Kidney epithelial cell (primary cell): Measurements from ENCODE around the gene NUP210. TPM values are rescaled to one million over a fixed set of nuclear protein-coding genes. Genes with fewer than 3 reads are reported as not detected.

ENCODE experiments used
- DNase-seq: peaks from one replicate; pipeline ENCODE4 v3.0.0-alpha.2; 2010; ENCODE audit warnings: low read depth
- H3K27me3 ChIP-seq: 2 replicates; pipeline ENCODE4 v1.6.0; 2011; ENCODE audit warnings: low read length; ENCODE audit not compliant: control insufficient read depth, insufficient read depth
- H3K36me3 ChIP-seq: 2 replicates; pipeline ENCODE4 v1.5.1; 2011; ENCODE audit warnings: low read length; ENCODE audit not compliant: control insufficient read depth, insufficient read depth
- H3K4me3 ChIP-seq: 2 replicates; pipeline ENCODE4 v1.5.1; 2011; ENCODE audit warnings: low read depth, mild to moderate bottlenecking, control low read depth, low read length
- total RNA-seq: library from RNA; depleted of rRNA; stranded (reverse); fragments of >200 nt; gene quantifications from 2 replicates; pipeline ENCODE4 v1.2.3, GENCODE V29; 2015
- TF ChIP-seq, protein P1 (sequence below): IDR thresholded peaks from 2 replicates; pipeline ENCODE4 v1.5.1; 2011; ENCODE audit warnings: mild to moderate bottlenecking, moderate library complexity, low read length, control low read depth, inconsistent platforms; ENCODE audit not compliant: insufficient read depth, poor library complexity, severe bottlenecking

NUP210 gene
- total RNA-seq, 1 donor from 2014 or later: 36.2 TPM

DNA sequence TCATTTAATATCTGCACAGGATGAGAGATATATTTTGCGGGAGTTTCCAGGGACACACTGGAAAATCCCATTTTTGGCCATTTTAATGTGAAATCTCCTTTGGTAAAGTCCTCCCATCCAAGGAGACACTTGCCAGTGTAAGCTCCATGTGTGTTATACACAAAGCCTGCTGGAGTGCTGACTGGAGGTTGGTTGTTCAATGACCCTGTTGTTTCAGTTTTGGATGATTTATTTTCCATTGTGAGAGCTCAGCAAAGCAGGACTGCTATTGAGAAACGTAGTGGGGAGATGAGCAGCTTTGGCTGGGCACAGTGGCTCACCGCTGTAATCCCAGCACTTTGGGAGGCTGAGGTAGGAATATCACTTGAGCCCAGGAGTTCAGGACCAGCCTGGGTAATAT lies 127.7 kb downstream of the NUP210 start:
- DNase-seq: no peak
- Histone ChIP-seq H3K27me3 (peaks cover 2% of the 10 kb centered on the region), H3K36me3 (no peaks in the 10 kb centered on the region), H3K4me3 (no peak overlapping the region)
- TF ChIP-seq, protein P1, sequence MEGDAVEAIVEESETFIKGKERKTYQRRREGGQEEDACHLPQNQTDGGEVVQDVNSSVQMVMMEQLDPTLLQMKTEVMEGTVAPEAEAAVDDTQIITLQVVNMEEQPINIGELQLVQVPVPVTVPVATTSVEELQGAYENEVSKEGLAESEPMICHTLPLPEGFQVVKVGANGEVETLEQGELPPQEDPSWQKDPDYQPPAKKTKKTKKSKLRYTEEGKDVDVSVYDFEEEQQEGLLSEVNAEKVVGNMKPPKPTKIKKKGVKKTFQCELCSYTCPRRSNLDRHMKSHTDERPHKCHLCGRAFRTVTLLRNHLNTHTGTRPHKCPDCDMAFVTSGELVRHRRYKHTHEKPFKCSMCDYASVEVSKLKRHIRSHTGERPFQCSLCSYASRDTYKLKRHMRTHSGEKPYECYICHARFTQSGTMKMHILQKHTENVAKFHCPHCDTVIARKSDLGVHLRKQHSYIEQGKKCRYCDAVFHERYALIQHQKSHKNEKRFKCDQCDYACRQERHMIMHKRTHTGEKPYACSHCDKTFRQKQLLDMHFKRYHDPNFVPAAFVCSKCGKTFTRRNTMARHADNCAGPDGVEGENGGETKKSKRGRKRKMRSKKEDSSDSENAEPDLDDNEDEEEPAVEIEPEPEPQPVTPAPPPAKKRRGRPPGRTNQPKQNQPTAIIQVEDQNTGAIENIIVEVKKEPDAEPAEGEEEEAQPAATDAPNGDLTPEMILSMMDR: no peak

GRCh38 chr3:13290941-13291340 lies 129.2 kb downstream of the NUP210 start:
- no peaks in the 10 kb centered on the region for H3K36me3 ChIP-seq
- H3K27me3 ChIP-seq: peaks cover 5% of the 10 kb centered on the region
- TF ChIP-seq, protein P1: no peak
- no peak overlapping the region for H3K4me3 ChIP-seq
- DNase-seq: no peak

- Histone ChIP-seq H3K27me3 (peaks cover 13% of the 10 kb centered on the region), H3K4me3 (no peak overlapping the region), H3K36me3 (no peaks in the 10 kb centered on the region)
- TF ChIP-seq, protein P1: no peak
- DNase-seq: no peak
Observed at GRCh38 chr3:13289771-13290285, 130.3 kb downstream of the NUP210 start.

DNA sequence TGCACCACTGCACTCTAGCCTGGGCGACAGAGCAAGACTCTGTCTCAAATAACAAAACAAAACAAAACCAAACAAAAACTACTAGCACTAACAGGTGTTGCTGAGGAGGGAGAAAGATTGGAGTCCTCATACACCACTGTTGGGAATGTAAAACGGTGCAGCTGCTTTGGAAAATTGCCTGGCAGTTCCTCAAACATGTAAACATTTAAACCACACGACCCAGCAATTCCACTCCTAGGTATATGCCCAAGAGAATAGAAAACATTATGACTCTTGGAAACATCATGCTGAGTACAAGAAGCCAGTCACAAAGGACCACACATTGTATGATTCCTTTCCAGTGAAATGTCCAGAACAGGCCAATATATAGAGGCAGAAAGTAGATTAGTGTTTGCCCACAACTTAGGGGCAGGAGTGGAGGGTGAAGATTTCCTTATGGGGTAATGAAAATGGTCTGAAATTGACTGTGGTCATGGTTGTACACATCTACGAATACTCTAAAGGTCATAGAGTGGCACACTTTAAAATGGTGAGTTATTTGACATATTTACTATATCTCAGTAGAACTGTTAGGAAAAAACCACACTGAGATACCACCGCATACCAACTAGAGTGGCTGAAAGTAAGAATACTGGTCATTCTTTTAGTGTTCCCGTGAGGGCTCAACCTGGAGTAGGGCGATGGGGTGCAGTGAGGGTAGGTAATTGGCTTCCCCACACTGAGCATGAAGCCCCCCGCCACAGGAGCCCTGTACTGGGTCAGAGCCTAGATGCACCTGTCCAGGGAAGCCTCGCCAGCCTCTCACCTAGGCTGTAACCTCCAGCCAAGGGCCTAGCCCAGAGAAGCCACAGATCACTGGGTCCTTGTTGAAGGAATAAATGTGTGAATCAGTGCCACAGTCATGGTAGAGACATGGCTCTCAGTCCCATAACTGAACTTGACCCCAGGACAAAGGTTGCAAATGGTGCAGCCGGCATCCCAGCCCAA lies 131.1 kb downstream of the NUP210 start:
- TF ChIP-seq, protein P1: no peak
- no peak for DNase-seq
- H3K27me3 ChIP-seq: peaks cover 17% of the 10 kb centered on the region

DNA sequence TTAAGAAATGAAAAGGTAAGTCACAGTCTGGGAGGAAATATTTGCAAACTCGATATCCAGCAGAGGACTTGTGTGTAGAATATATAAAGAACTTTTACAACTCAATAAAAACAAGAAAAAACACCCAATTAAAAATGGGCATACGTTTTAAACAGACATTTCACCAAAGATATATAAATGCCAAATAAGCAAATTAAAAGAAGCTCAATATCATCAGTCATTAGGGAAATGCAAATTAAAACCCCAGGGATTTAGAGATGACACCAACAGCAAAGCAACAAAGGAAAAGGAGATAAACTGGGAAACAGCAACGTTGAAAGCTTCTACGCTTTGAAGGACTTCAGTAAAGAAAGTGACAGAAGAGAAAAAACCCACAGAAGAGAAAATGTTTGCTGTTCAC lies 132.3 kb downstream of the NUP210 start:
- no peak for DNase-seq
- Histone ChIP-seq H3K4me3 (no peak overlapping the region), H3K27me3 (peaks cover 27% of the 10 kb centered on the region), H3K36me3 (no peaks in the 10 kb centered on the region)
- TF ChIP-seq, protein P1: no peak

More for the DNA sequence above, 131.1 kb downstream of the NUP210 start:
- Histone ChIP-seq H3K36me3 (no peaks in the 10 kb centered on the region), H3K4me3 (no peak overlapping the region)

DNA sequence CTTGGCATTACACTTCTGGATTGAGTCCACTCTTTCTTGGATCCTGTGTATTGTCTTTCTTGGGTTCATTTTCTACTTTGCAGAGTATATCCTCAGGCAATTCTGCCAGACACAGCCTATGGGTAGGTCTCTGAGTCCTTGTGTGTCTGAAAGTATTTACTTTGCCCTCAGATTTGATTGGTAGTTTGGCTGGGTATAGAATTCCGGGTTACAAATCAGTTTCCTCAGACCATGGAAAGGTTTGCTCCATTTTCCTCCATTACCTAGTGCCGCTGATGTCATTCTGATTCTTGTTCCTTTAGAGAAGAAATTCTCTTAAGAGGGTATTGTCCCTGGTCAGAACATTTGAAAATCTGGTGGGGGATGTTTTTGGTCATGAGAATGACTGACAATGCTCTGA lies 133.2 kb downstream of the NUP210 start:
- DNase-seq: no peak
- Histone ChIP-seq H3K4me3 (no peak overlapping the region), H3K36me3 (no peaks in the 10 kb centered on the region), H3K27me3 (peaks cover 33% of the 10 kb centered on the region)
- TF ChIP-seq, protein P1: no peak
